ENCODE results near the gene HSPB6. TPM values are rescaled to one million over a fixed set of nuclear protein-coding genes. Genes with fewer than 3 reads are reported as not detected.

HSPB6 gene
- polyA plus RNA-seq, 1 donor: 853 TPM

GRCh38 chr19:35746087-35746462 lies 10.8 kb downstream of the HSPB6 start:
- no peak for DNase-seq (ENCODE audit: low read depth)

GRCh38 chr19:35745328-35746086 lies 11.3 kb downstream of the HSPB6 start, which contains the start of the genes PSENEN and U2AF1L4:
Gene PSENEN (plus strand): TSS chr19:35745651. CDS start chr19:35745931, 280 bp downstream.
Gene U2AF1L4 (minus strand): TSS chr19:35745418. CDS start chr19:35745391, 27 bp downstream.
- DNase-seq (ENCODE audit: low read depth): peak; percentile 99

GRCh38 chr19:35744430-35745327 lies 12.2 kb downstream of the HSPB6 start:
- DNase-seq (ENCODE audit: low read depth): peak; percentile 86

GRCh38 chr19:35743640-35744429 lies 13.0 kb downstream of the HSPB6 start:
- no peak for DNase-seq (ENCODE audit: low read depth)

GRCh38 chr19:35742121-35742724 lies 14.6 kb downstream of the HSPB6 start, which contains the start of gene IGFLR1:
Gene IGFLR1 (minus strand): TSS chr19:35742452. CDS start chr19:35741180, 1,272 bp downstream.
- DNase-seq (ENCODE audit: low read depth): no peak

GRCh38 chr19:35741203-35741515 lies 15.7 kb downstream of the HSPB6 start:
- DNase-seq (ENCODE audit: low read depth): no peak

- peak; percentile 93 for DNase-seq (ENCODE audit: low read depth)
Measured at GRCh38 chr19:35740423-35741202, 16.2 kb downstream of the HSPB6 start.

GRCh38 chr19:35740108-35740422 lies 16.8 kb downstream of the HSPB6 start:
- DNase-seq (ENCODE audit: low read depth): no peak

- DNase-seq (ENCODE audit: low read depth): no peak
Measured at GRCh38 chr19:35739275-35740107, 17.3 kb downstream of the HSPB6 start.

- DNase-seq (ENCODE audit: low read depth): no peak
Measured at GRCh38 chr19:35738887-35739229, 18.0 kb downstream of the HSPB6 start.

- DNase-seq (ENCODE audit: low read depth): no peak
Measured at GRCh38 chr19:35738021-35738886, 18.6 kb downstream of the HSPB6 start.

- no peak for DNase-seq (ENCODE audit: low read depth)
Measured at GRCh38 chr19:35736913-35737886, 19.6 kb downstream of the HSPB6 start.

GRCh38 chr19:35734889-35735288 lies 21.9 kb downstream of the HSPB6 start:
- no peak for DNase-seq (ENCODE audit: low read depth)

- DNase-seq (ENCODE audit: low read depth): no peak
Measured at GRCh38 chr19:35734273-35734672, 22.6 kb downstream of the HSPB6 start.

- no peak for DNase-seq (ENCODE audit: low read depth)
Measured at GRCh38 chr19:35733180-35734125, 23.4 kb downstream of the HSPB6 start.

- no peak for DNase-seq (ENCODE audit: low read depth)
Measured at GRCh38 chr19:35732540-35733179, 24.2 kb downstream of the HSPB6 start.
